SK-N-MC (cell line): ENCODE data around the gene TCTN1.

Source experiments
- EZH2 ChIP-seq: fragments of 200-600 bp; sonication (generic); IDR thresholded peaks from one replicate; pipeline ENCODE4 v1.6.1; 2017; ENCODE audit warnings: antibody characterized with exemption
- FOXP2 ChIP-seq: optimal IDR thresholded peaks from 2 replicates; pipeline ENCODE3; 2011; ENCODE audit warnings: mild to moderate bottlenecking, moderate library complexity; ENCODE audit not compliant: insufficient read depth; ENCODE audit errors: extremely low read length, control extremely low read depth
- POLR2AphosphoS5 ChIP-seq: IDR thresholded peaks from 2 replicates; pipeline ENCODE4 v1.6.1; 2012; ENCODE audit warnings: mild to moderate bottlenecking, low read depth, low read length, borderline replicate concordance

DNA sequence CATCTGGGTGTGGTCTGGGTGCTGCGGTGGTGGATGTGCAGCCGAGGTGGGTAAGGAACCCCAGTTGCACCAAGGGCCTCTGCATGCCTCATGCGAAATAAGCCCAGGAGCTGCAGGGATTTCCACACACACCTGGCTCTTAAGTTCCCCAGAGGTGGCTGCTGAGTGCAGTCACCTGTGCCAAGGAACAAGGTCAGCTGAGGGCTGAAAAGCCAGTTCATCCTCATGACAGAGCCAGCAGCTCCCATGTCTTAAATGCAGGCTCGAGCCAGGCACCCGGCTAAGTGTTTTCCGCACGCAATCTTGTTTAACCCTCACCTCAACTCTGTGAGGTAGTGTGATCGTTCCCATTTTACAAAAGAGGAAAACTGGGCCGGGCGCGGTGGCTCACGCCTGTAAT is 65.3 kb downstream of the TCTN1 start:
- TF ChIP-seq POLR2AphosphoS5 (no peak), EZH2 (no peak), FOXP2 (no peak)
